ENCODE data around the gene CTAGE1. TPM values are rescaled to one million over a fixed set of nuclear protein-coding genes. Genes with fewer than 3 reads are reported as not detected.

The CTAGE1 gene
- total RNA-seq, 2 experiments from 2014 or later = not detected

DNA sequence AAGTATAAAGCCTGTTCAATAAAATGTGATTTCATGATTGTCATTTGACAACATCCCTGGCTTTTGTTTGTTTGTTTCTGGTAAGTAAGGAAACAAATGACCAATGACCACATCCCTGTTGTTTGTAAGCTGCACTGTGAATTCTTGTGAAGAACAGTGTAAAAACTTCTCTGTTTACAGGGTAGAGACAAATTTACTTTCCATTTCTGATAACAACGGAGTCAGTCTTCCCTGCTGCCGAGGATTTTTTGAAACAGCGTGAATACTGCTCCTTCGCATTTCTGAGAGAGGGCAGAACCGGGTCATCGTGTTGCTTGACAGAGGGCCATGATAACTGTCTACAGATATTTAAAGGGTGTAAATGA lies 38.4 kb upstream of the CTAGE1 start:
- Histone ChIP-seq H3K36me3 (ENCODE audit: insufficient read depth, low read length) (no peaks in the 10 kb centered on the region), H3K79me2 (ENCODE audit: insufficient read depth, low read depth, low read length) (no peaks in the 10 kb centered on the region), H3K4me3 (ENCODE audit: low read depth, low read length, poor library complexity, severe bottlenecking) (no peak overlapping the region), H3K4me2 (ENCODE audit: low read length) (no peak overlapping the region), H4K20me1 (ENCODE audit: insufficient read depth, low read length) (no peaks in the 10 kb centered on the region), H3K27ac (ENCODE audit: low read depth, low read length, poor library complexity, severe bottlenecking) (no peak overlapping the region), H2AFZ (ENCODE audit: low read length) (no peak overlapping the region), H3K9me2 (ENCODE audit: insufficient read depth, low read length) (no peaks in the 10 kb centered on the region), H3K9me3 (ENCODE audit: low read length) (no peaks in the 10 kb centered on the region), H3K4me1 (ENCODE audit: insufficient read depth, low read length, poor library complexity, severe bottlenecking) (no peaks in the 10 kb centered on the region)
- BruUV-seq (replicated peaks) = no TSS peak
- DNase-seq (ENCODE audit: low spot score) = no peak
- TF ChIP-seq, protein P1, sequence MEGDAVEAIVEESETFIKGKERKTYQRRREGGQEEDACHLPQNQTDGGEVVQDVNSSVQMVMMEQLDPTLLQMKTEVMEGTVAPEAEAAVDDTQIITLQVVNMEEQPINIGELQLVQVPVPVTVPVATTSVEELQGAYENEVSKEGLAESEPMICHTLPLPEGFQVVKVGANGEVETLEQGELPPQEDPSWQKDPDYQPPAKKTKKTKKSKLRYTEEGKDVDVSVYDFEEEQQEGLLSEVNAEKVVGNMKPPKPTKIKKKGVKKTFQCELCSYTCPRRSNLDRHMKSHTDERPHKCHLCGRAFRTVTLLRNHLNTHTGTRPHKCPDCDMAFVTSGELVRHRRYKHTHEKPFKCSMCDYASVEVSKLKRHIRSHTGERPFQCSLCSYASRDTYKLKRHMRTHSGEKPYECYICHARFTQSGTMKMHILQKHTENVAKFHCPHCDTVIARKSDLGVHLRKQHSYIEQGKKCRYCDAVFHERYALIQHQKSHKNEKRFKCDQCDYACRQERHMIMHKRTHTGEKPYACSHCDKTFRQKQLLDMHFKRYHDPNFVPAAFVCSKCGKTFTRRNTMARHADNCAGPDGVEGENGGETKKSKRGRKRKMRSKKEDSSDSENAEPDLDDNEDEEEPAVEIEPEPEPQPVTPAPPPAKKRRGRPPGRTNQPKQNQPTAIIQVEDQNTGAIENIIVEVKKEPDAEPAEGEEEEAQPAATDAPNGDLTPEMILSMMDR (conservative IDR thresholded peaks at IDR 0.05; ENCODE audit: low read length) = no peak
- no peak for TF ChIP-seq EZH2phosphoT487 (IDR thresholded peaks at IDR 0.05; ENCODE audit: borderline replicate concordance, low read depth, low read length)
- intact Hi-C loops (cut with micrococcal nuclease; ENCODE audit: unreplicated experiment) = no loop called here
- ChIA-PET POLR2A (no interaction called here), CTCF (ENCODE audit: unreplicated experiment) (no interaction called here)

DNA sequence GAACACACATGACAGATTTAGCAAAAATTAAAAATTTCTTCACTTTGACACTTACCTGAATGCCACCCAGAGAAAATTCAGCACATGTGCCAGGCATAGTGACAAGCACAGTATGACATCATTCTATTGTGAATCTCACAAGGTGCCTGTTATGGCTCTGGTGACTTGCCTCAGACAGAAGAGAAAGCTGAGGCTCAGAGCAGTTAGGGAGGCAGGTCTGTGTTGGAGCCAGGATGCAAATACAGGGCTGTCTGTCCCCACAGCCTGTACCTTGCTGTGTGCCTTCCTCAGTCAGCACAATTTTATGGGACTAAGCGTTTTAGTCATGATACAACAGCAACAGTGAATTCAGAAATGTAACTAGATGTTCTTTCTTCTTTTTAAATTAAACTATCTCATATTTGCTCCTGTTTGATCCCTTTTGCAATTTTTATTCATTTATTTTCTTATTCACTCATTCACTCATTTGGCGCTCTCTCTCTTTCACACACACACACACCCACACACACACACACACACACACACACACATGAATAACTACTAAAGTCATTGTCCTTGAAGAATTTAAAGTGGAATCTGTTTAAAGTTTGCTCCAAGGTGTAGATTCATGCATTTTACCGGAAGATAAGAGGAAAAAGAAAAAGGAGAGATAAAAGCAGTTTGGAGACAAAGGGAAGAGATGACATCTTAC lies 37.9 kb upstream of the CTAGE1 start:
- H4K20me1 ChIP-seq (ENCODE audit: insufficient read depth, low read length) = no peaks in the 10 kb centered on the region
- no TSS peak for BruUV-seq (replicated peaks)

DNA sequence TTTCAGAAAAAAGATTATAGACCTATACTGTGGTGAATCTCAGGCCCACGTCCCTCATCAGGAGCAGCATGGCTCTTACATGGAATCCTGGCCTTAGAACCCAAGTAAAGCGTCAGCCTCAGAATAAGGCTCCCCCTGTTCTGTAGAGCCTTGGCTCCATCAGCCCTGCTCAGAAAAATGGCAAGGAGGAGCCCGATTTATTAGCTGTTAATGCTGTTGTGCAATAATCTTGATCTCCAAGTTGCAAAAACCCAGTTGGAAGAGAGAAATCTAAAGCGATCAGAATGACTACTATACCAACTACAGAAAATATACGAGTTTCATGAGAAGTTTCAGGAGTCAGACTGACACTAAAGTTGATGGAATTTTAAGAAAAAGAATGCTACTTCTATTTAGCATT lies 35.6 kb upstream of the CTAGE1 start:
- Histone ChIP-seq H3K36me3 (ENCODE audit: insufficient read depth, low read length) (no peaks in the 10 kb centered on the region), H2AFZ (ENCODE audit: low read length) (no peak overlapping the region), H3K27ac (ENCODE audit: low read depth, low read length, poor library complexity, severe bottlenecking) (no peak overlapping the region), H3K9me3 (ENCODE audit: low read length) (no peaks in the 10 kb centered on the region), H3K79me2 (ENCODE audit: insufficient read depth, low read depth, low read length) (no peaks in the 10 kb centered on the region), H3K4me2 (ENCODE audit: low read length) (no peak overlapping the region), H4K20me1 (ENCODE audit: insufficient read depth, low read length) (no peaks in the 10 kb centered on the region), H3K9me2 (ENCODE audit: insufficient read depth, low read length) (no peaks in the 10 kb centered on the region), H3K4me1 (ENCODE audit: insufficient read depth, low read length, poor library complexity, severe bottlenecking) (no peaks in the 10 kb centered on the region), H3K4me3 (ENCODE audit: low read depth, low read length, poor library complexity, severe bottlenecking) (no peak overlapping the region)
- POLR2A ChIA-PET = interaction anchor here (0.6 to 1.1 kb wide), 2 partner anchors 9 to 636 kb away, joined by 3 to 4 read pairs; no protein-coding TSS in a partner anchor
- CTCF ChIA-PET (ENCODE audit: unreplicated experiment) = no interaction called here
- intact Hi-C loops (cut with micrococcal nuclease; ENCODE audit: unreplicated experiment) = no loop called here
- no peak for TF ChIP-seq EZH2phosphoT487 (IDR thresholded peaks at IDR 0.05; ENCODE audit: borderline replicate concordance, low read depth, low read length)
- TF ChIP-seq, protein P1 (conservative IDR thresholded peaks at IDR 0.05; ENCODE audit: low read length) = no peak
- BruUV-seq (replicated peaks) = no TSS peak
- no peak for DNase-seq (ENCODE audit: low spot score)

More for the DNA sequence above, 37.9 kb upstream of the CTAGE1 start:
- no peak for DNase-seq (ENCODE audit: low spot score)
- ChIA-PET CTCF (ENCODE audit: unreplicated experiment) (no interaction called here), POLR2A (no interaction called here)
- H3K4me3 ChIP-seq (ENCODE audit: low read depth, low read length, poor library complexity, severe bottlenecking) = no peak overlapping the region
- no peak for TF ChIP-seq EZH2phosphoT487 (IDR thresholded peaks at IDR 0.05; ENCODE audit: borderline replicate concordance, low read depth, low read length)
- TF ChIP-seq, protein P1 (conservative IDR thresholded peaks at IDR 0.05; ENCODE audit: low read length) = no peak
- H3K9me2 ChIP-seq (ENCODE audit: insufficient read depth, low read length) = no peaks in the 10 kb centered on the region
- no peaks in the 10 kb centered on the region for H3K36me3 ChIP-seq (ENCODE audit: insufficient read depth, low read length)
- H2AFZ ChIP-seq (ENCODE audit: low read length) = no peak overlapping the region
- intact Hi-C loops (cut with micrococcal nuclease; ENCODE audit: unreplicated experiment) = no loop called here
- no peaks in the 10 kb centered on the region for H3K9me3 ChIP-seq (ENCODE audit: low read length)
- no peak overlapping the region for H3K4me2 ChIP-seq (ENCODE audit: low read length)
- H3K27ac ChIP-seq (ENCODE audit: low read depth, low read length, poor library complexity, severe bottlenecking) = no peak overlapping the region
- H3K79me2 ChIP-seq (ENCODE audit: insufficient read depth, low read depth, low read length) = no peaks in the 10 kb centered on the region
- H3K4me1 ChIP-seq (ENCODE audit: insufficient read depth, low read length, poor library complexity, severe bottlenecking) = no peaks in the 10 kb centered on the region
